ENCODE results near the gene SUPT3H.

DNA sequence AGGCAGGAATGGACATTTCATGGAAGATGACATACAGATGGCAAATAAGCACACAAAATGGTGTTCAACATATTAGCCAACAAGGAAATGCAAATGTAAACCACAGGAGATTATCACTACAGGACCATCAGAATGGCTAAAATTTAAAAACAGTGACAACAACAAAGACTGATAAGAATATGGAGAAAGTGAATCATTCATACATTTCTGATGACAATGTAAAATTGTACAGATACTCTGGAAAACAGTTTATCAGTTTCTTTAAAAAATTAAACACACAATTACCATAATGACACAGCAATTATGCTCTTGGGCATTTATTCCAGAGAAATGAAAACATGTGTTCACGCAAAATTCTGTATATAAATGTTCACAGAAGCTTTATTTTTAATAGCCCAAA is 155.4 kb downstream of the SUPT3H start:
- TF ChIP-seq, protein P1, sequence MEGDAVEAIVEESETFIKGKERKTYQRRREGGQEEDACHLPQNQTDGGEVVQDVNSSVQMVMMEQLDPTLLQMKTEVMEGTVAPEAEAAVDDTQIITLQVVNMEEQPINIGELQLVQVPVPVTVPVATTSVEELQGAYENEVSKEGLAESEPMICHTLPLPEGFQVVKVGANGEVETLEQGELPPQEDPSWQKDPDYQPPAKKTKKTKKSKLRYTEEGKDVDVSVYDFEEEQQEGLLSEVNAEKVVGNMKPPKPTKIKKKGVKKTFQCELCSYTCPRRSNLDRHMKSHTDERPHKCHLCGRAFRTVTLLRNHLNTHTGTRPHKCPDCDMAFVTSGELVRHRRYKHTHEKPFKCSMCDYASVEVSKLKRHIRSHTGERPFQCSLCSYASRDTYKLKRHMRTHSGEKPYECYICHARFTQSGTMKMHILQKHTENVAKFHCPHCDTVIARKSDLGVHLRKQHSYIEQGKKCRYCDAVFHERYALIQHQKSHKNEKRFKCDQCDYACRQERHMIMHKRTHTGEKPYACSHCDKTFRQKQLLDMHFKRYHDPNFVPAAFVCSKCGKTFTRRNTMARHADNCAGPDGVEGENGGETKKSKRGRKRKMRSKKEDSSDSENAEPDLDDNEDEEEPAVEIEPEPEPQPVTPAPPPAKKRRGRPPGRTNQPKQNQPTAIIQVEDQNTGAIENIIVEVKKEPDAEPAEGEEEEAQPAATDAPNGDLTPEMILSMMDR (IDR thresholded peaks at IDR 0.05) = no peak
- TF ChIP-seq POLR2A (IDR thresholded peaks at IDR 0.05) (no peak), EP300 (IDR thresholded peaks at IDR 0.05) (no peak)

Measured in ovary (tissue), 3 donors.